Mammary epithelial cell (primary cell): ENCODE data around the gene CALHM1.

Source experiments
- EZH2 ChIP-seq: IDR thresholded peaks from 2 replicates; pipeline ENCODE4 v1.6.1; 2012; ENCODE audit warnings: low read length, inconsistent platforms, borderline replicate concordance
- TF ChIP-seq, protein P1 (sequence below), 2 donors: IDR thresholded peaks in 1 of 2; conservative IDR thresholded peaks in 1 of 2; 2 replicates each; pipeline ENCODE4 v1.5.1; 2011 to 2012; ENCODE audit warnings: inconsistent platforms in 2 of 2, low read length in 2 of 2, mild to moderate bottlenecking in 2 of 2, control low read depth in 1 of 2, low read depth in 1 of 2; ENCODE audit not compliant: insufficient read depth in 1 of 2; ENCODE audit errors: extremely low read depth in 1 of 2

DNA sequence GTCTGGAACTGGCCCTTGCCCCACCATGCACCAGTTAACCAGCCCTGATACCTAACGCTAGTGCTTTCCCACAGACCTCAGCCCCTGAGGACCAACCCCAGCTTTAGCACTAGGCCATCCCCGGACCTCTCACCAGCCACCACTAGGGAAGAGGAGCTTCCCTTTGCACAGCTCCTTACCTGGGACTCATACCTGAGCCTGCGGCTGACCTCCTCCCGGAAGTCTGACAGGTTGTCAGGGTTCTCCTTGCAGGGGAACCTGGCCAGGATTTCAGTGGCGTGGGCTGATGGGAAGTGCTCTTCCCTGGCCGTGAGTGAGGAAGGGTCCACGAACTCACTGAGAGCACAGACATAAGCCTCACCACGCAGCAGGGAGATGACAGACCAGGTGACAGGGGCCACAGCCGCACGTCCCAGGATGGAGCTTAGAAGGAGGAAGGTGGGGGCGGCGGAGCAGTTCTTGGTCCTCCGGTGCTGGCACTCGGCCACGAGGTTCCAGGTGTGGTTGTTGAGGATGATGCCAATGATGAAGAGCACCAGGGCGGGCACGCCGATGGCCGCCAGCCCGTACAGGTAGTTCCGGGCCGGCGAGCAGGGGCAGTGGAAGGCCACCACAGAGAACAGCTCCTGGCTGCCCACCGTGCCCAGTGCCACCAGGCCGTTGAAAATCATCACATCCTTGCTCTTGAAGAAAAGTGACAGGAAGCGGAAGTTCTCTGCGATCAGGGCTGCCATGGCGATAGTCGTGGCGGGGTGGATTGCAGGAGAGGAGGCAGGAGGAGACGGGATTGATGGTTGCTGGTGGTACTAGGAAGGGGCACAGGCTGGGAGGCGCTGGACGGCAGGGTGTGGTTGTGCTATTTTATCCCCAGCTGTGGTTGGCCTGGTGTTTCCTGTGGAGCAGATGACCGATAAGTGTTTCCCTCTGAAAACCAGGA is 9.2 kb downstream of the CALHM1 start:
- TF ChIP-seq EZH2, result no peak
- TF ChIP-seq, protein P1, sequence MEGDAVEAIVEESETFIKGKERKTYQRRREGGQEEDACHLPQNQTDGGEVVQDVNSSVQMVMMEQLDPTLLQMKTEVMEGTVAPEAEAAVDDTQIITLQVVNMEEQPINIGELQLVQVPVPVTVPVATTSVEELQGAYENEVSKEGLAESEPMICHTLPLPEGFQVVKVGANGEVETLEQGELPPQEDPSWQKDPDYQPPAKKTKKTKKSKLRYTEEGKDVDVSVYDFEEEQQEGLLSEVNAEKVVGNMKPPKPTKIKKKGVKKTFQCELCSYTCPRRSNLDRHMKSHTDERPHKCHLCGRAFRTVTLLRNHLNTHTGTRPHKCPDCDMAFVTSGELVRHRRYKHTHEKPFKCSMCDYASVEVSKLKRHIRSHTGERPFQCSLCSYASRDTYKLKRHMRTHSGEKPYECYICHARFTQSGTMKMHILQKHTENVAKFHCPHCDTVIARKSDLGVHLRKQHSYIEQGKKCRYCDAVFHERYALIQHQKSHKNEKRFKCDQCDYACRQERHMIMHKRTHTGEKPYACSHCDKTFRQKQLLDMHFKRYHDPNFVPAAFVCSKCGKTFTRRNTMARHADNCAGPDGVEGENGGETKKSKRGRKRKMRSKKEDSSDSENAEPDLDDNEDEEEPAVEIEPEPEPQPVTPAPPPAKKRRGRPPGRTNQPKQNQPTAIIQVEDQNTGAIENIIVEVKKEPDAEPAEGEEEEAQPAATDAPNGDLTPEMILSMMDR (conservative IDR thresholded peaks at IDR 0.05 in 1 of 2, IDR thresholded peaks at IDR 0.05 in 1 of 2; ENCODE audit: extremely low read depth in 1 of 2, insufficient read depth in 1 of 2, low read depth in 1 of 2, low read length in 2 of 2), result no peak
